ENCODE data around the gene TMEM255B.
A peak's percentile ranks its signal among the peaks of the same experiment; 100 is the strongest.

Gene TMEM255B

GRCh38 chr13:113804703-113805430 lies 45.8 kb downstream of the TMEM255B start:
- Histone ChIP-seq H3K4me2 (no peak overlapping the region), H3K9me3 (peaks cover 47% of the 10 kb centered on the region), H3K27ac (no peak overlapping the region), H3K36me3 (peaks cover 6% of the 10 kb centered on the region; the same call in 1 of the 2 replicates), H3K27me3 (peaks cover 18% of the 10 kb centered on the region; the same call in 1 of the 2 replicates), H4K20me1 (peaks cover 17% of the 10 kb centered on the region), H3K9ac (no peak overlapping the region), H3K4me1 (peaks cover 26% of the 10 kb centered on the region), H3K4me3 (no peak overlapping the region)
- TF ChIP-seq Cebpa-rat (IDR thresholded peaks at IDR 0.05): no peak

- Histone ChIP-seq H3K36me3 (peaks cover 6% of the 10 kb centered on the region; the same call in 1 of the 2 replicates), H3K9me3 (peaks cover 48% of the 10 kb centered on the region), H3K27ac (no peak overlapping the region), H3K4me2 (no peak overlapping the region), H4K20me1 (peaks cover 21% of the 10 kb centered on the region), H3K9ac (no peak overlapping the region), H3K4me3 (no peak overlapping the region), H3K4me1 (peaks cover 33% of the 10 kb centered on the region), H3K27me3 (peaks cover 18% of the 10 kb centered on the region; the same call in 1 of the 2 replicates)
- TF ChIP-seq Cebpa-rat (IDR thresholded peaks at IDR 0.05): no peak
Measured at GRCh38 chr13:113805431-113806103, 46.5 kb downstream of the TMEM255B start.

DNA sequence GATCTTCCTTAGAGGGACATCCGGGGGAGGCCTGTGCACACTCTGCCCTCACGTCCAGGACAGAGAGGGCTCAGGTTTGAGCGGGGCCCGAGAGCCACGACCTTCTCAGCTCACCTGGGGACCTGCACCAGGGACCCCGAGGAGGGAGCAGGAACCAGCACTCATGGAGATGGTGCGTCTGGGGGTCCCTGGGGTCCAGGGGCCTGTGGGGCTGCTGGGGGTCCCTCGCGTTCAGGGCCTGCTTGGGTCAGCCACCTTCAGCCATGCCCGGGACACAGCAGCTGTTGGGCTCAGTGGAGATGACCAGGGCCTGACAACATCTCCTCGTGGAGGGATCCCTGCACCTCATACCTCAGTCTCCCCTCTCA lies 47.1 kb downstream of the TMEM255B start:
- H3K27ac ChIP-seq: no peak overlapping the region
- H4K20me1 ChIP-seq: peaks cover 22% of the 10 kb centered on the region
- H3K27me3 ChIP-seq: peaks cover 18% of the 10 kb centered on the region; the same call in 1 of the 2 replicates
- H3K4me2 ChIP-seq: no peak overlapping the region
- H3K4me1 ChIP-seq: peaks cover 38% of the 10 kb centered on the region
- no peak overlapping the region for H3K9ac ChIP-seq
- peaks cover 48% of the 10 kb centered on the region for H3K9me3 ChIP-seq
- H3K36me3 ChIP-seq: peaks cover 6% of the 10 kb centered on the region; the same call in 1 of the 2 replicates
- H3K4me3 ChIP-seq: no peak overlapping the region
- TF ChIP-seq Cebpa-rat (IDR thresholded peaks at IDR 0.05): no peak

GRCh38 chr13:113806526-113806925 lies 47.5 kb downstream of the TMEM255B start:
- no peak for TF ChIP-seq Cebpa-rat (IDR thresholded peaks at IDR 0.05)
- no peak overlapping the region for H3K9ac ChIP-seq
- peaks cover 33% of the 10 kb centered on the region for H3K4me1 ChIP-seq
- peaks cover 17% of the 10 kb centered on the region for H4K20me1 ChIP-seq
- no peak overlapping the region for H3K4me2 ChIP-seq
- peaks cover 6% of the 10 kb centered on the region; the same call in 1 of the 2 replicates for H3K36me3 ChIP-seq
- no peak overlapping the region for H3K4me3 ChIP-seq
- no peak overlapping the region for H3K27ac ChIP-seq
- peaks cover 48% of the 10 kb centered on the region for H3K9me3 ChIP-seq
- H3K27me3 ChIP-seq: peaks cover 18% of the 10 kb centered on the region; the same call in 1 of the 2 replicates

DNA sequence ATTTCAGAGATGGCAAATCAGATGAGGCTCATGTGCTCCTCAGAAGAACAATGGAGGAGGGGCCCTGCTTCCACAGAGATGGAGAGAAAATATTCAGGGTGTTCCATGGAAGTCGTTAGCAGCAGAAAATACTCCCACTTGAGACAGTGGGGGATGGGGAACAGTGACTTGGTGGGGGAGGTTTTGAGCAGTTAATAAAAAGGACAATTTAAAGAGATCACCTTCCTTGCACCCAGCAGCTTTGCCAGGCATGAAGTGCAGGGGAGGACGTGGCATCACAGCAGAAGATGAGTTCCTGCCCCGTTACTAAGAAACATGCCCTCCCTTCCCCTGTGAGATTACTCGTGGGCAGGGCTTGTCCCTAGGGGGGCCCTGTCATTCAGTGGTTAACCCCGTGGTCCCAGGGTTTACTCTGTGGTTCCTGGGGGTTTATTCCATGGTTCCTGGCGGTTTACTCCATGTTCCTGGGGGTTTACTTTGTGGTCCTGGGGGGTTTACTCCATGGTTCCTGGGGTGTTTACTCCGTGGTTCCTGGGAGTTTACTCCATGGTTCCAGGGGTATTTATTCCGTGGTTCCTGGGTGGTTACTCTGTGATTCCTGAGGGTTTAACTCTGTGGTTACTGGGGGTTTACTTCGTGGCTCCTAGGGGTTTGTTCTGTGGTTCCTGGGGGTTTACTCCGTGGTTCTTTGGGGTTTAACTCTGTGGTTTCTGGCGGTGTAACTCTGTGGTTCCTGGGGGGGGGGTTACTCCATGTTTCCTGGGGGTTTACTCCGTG lies 49.2 kb downstream of the TMEM255B start:
- TF ChIP-seq Cebpa-rat (IDR thresholded peaks at IDR 0.05): no peak
- peak overlapping the region; percentile 18; the same call in 1 of the 2 replicates for H3K4me2 ChIP-seq
- H3K9ac ChIP-seq: no peak overlapping the region
- peaks cover 48% of the 10 kb centered on the region for H3K9me3 ChIP-seq
- peaks cover 8% of the 10 kb centered on the region; the same call in 1 of the 2 replicates for H4K20me1 ChIP-seq
- peaks cover 18% of the 10 kb centered on the region; the same call in 1 of the 2 replicates for H3K27me3 ChIP-seq
- H3K36me3 ChIP-seq: peaks cover 6% of the 10 kb centered on the region; the same call in 1 of the 2 replicates
- no peak overlapping the region for H3K4me3 ChIP-seq
- H3K4me1 ChIP-seq: peaks cover 24% of the 10 kb centered on the region
- no peak overlapping the region for H3K27ac ChIP-seq

DNA sequence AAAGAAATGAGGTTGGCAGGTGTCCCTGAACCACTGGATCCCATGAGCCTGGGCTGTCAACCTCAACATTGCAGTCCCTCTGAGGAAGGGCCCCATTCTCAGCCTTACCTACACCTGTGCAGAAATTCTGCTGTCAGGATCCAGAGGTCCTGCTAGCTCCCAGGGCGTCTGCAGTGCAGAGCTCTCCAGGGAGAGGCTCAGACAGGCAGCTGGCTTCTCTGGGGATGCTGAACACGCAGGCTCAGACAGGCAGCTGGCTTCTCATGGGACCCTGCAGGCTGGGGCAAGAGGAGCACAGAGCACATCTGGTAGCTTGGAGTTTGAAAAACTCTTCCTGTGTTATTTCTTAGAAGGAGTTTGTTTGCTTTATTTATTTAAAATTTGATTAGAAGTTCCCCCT lies 50.9 kb downstream of the TMEM255B start:
- peaks cover 6% of the 10 kb centered on the region; the same call in 1 of the 2 replicates for H3K36me3 ChIP-seq
- no peak overlapping the region for H3K27ac ChIP-seq
- H3K4me1 ChIP-seq: peaks cover 25% of the 10 kb centered on the region
- peaks cover 16% of the 10 kb centered on the region; the same call in 1 of the 2 replicates for H3K27me3 ChIP-seq
- H3K9ac ChIP-seq: no peak overlapping the region
- peaks cover 48% of the 10 kb centered on the region for H3K9me3 ChIP-seq
- no peak overlapping the region for H3K4me3 ChIP-seq
- H4K20me1 ChIP-seq: peaks cover 8% of the 10 kb centered on the region; the same call in 1 of the 2 replicates
- TF ChIP-seq Cebpa-rat (IDR thresholded peaks at IDR 0.05): no peak
- peak overlapping the region; percentile 70 for H3K4me2 ChIP-seq

- TF ChIP-seq Cebpa-rat (IDR thresholded peaks at IDR 0.05): no peak
- Histone ChIP-seq H3K9me3 (peaks cover 42% of the 10 kb centered on the region), H3K27ac (no peak overlapping the region), H3K4me3 (no peak overlapping the region), H3K36me3 (peaks cover 3% of the 10 kb centered on the region; the same call in 1 of the 2 replicates), H3K4me2 (peak overlapping the region; percentile 70), H4K20me1 (peaks cover 8% of the 10 kb centered on the region; the same call in 1 of the 2 replicates), H3K4me1 (peaks cover 31% of the 10 kb centered on the region), H3K27me3 (peaks cover 9% of the 10 kb centered on the region; the same call in 1 of the 2 replicates), H3K9ac (no peak overlapping the region)
Measured at GRCh38 chr13:113810640-113811039, 51.6 kb downstream of the TMEM255B start.

DNA sequence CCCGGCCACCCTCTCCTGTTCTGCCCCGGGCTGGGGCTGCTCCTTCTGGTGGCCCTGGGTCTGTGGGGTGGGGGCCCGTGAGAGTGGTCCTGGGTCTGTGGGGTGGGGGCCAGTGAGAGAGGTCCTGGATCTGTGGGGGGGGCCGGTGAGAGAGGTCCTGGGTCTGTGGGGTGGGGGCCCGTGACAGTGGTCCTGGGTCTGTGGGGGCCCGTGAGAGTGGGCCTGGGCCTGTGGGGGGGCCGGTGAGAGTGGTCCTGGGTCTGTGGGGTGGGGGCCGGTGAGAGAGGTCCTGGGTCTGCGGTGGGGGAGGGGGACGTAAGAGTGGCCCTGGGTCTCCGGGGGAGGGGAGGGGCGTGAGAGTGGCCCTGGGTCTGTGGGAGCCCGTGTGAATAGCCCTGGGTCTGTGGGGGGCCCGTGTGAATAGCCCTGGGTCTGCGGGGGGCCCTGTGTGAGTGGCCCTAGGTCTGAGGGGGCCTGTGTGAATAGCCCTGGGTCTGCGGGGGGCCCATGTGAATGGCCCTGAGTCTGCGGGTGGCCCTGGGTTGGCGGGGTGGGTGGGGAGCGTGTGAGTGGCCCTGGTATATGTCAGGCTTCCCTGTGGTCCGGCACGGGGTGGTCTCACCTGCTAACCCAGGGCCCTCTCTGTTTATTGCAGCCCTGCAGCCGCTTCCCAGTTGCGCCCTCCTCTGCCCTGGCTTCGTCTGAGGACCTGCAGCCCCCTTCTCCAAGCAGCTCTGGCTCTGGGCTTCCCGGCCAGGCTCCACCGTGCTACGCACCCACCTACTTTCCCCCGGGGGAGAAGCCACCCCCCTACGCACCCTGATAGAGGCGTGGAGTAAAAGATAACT lies 52.3 kb downstream of the TMEM255B start:
- peaks cover 35% of the 10 kb centered on the region for H3K9me3 ChIP-seq
- peak overlapping the region; percentile 70 for H3K4me2 ChIP-seq
- H3K27ac ChIP-seq: no peak overlapping the region
- no peak overlapping the region for H3K9ac ChIP-seq
- peaks cover 5% of the 10 kb centered on the region; the same call in 1 of the 2 replicates for H3K27me3 ChIP-seq
- H3K36me3 ChIP-seq: no peaks in the 10 kb centered on the region; the same call in 1 of the 2 replicates
- no peak overlapping the region for H3K4me3 ChIP-seq
- peaks cover 13% of the 10 kb centered on the region for H4K20me1 ChIP-seq
- H3K4me1 ChIP-seq: peaks cover 38% of the 10 kb centered on the region
- TF ChIP-seq Cebpa-rat (IDR thresholded peaks at IDR 0.05): no peak

All from BLaER1 (cell line).